Esophagus (tissue), 2 donors: ENCODE results near the gene GPR31. TPM values are rescaled to one million over a fixed set of nuclear protein-coding genes. Genes with fewer than 3 reads are reported as not detected.
A peak's percentile ranks its signal among the peaks of the same experiment; 100 is the strongest.

Experiments
- H3K27ac ChIP-seq, 2 donors: one replicate each; pipeline ENCODE4 v1.5.1; 2013; ENCODE audit warnings: low read depth in 2 of 2, mild to moderate bottlenecking in 2 of 2, inconsistent platforms in 1 of 2, low read length in 1 of 2, moderate library complexity in 1 of 2
- H3K27me3 ChIP-seq, 2 donors: one replicate each; pipeline ENCODE4 v1.6.1; 2013; ENCODE audit warnings: low read length in 2 of 2, control low read depth in 1 of 2, mild to moderate bottlenecking in 1 of 2; ENCODE audit not compliant: insufficient read depth in 2 of 2, control insufficient read depth in 1 of 2
- H3K36me3 ChIP-seq, 2 donors: one replicate each; pipeline ENCODE4 v1.6.1; 2013; ENCODE audit warnings: low read length in 1 of 2; ENCODE audit not compliant: control insufficient read depth in 2 of 2, insufficient read depth in 2 of 2
- H3K4me1 ChIP-seq, 2 donors: one replicate each; pipeline ENCODE4 v1.6.1; 2013; ENCODE audit warnings: low read length in 1 of 2; ENCODE audit not compliant: control insufficient read depth in 2 of 2, insufficient read depth in 2 of 2
- H3K4me3 ChIP-seq, 2 donors: one replicate each; pipeline ENCODE4 v1.5.1; 2013; ENCODE audit warnings: low read length in 2 of 2, mild to moderate bottlenecking in 2 of 2, low read depth in 1 of 2, moderate library complexity in 1 of 2
- H3K9me3 ChIP-seq, 2 donors: one replicate each; pipeline ENCODE4 v1.6.1; 2013; ENCODE audit warnings: mild to moderate bottlenecking in 2 of 2, low read depth in 1 of 2, low read length in 1 of 2, moderate library complexity in 1 of 2; ENCODE audit not compliant: control insufficient read depth in 2 of 2, insufficient read depth in 1 of 2
- WGBS, 2 donors: extraction: QIAGEN DNeasy Blood & Tissue Kit; methylation state at CpG; one replicate each; pipeline ENCODE4 v1.1.7; 2013; 5-methylcytosine and 5-hydroxymethylcytosine counted together
- polyA plus RNA-seq, 2 donors: library from polyadenylated mRNA; stranded (reverse); fragments of 200-250 nt; gene quantifications; one replicate each; pipeline ENCODE4 v1.2.3, GENCODE V29; 2013
- donor health status: healthy with polysubstance abuse.
- donor health status: Bipolar disorder and iron deficiency.

GPR31 gene
- polyA plus RNA-seq, 2 donors, result not detected

- WGBS, 2 donors, result 41 to 44% methylated on average over 25 of the region's 25 CpGs
Measured at GRCh38 chr6:167116109-167116837, 41.5 kb downstream of the GPR31 start.

GRCh38 chr6:167115054-167115453 is 42.7 kb downstream of the GPR31 start:
- peaks cover 0 to 3% of the 10 kb centered on the region in 2 donors for H3K9me3 ChIP-seq
- peaks cover 3 to 6% of the 10 kb centered on the region in 2 donors for H3K4me1 ChIP-seq
- 81 to 87% methylated on average over 10 of the region's 10 CpGs for WGBS, 2 donors
- no peak overlapping the region for H3K4me3 ChIP-seq
- no peaks in the 10 kb centered on the region for H3K36me3 ChIP-seq
- H3K27me3 ChIP-seq, result no peaks in the 10 kb centered on the region
- no peak overlapping the region for H3K27ac ChIP-seq

More at GRCh38 chr6:167116109-167116837, 41.5 kb downstream of the GPR31 start:
- Histone ChIP-seq H3K27me3 (no peaks in the 10 kb centered on the region), H3K36me3 (no peaks in the 10 kb centered on the region), H3K27ac (no peak overlapping the region), H3K4me1 (peaks cover 3 to 6% of the 10 kb centered on the region in 2 donors), H3K9me3 (peaks cover 0 to 3% of the 10 kb centered on the region in 2 donors), H3K4me3 (peak overlapping the region in 1 of 2 donors; percentile 17)

DNA sequence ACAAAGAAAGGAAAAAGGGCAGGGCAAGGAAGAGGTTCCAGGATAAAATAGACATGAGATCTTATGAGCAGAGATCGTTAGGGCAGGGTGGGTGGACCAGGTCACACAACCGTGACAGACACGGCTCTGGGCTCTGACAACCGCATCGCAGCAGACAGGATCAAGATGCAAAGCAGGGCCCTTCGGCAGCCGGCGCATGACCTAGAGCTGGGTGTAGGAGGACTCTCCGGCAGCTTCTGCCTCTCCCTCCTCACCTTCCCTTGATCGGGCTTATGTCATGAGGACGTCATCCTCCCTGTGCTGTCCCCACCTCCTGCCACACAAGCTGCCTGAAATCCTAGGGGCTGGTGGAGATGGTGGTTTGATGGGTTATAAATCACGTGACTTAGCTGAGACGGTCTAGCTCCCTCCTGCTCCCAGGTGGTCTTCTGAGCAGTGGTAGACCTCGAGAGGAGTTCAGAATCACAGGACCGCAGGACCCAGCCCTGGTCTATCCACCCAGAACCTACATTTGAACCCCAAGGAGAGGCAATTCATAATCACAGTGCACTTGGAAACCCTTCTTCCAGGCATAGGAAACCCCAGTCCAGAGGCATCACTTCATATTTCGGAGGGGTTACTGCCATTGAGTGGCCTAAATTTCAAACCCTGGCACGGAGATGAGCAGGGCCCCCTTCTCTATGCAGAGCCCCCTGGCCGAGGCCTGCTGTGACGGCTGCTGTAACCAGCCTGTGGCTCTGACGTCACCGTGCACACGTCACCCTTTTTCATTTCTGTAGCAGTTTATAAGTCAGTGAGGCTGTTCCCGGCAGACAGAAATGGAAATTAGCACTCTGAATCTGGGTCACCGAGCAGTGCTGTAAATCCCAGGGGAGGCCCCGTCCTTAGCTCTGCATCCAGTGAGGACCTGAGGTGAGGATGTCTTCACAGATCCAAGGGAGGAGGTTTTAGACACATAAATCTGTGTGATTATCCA is 43.6 kb downstream of the GPR31 start:
- WGBS, 2 donors, result 79 to 81% methylated on average over 25 of the region's 25 CpGs
- no peak overlapping the region for H3K4me3 ChIP-seq
- H3K27ac ChIP-seq, result no peak overlapping the region
- peaks cover 0 to 3% of the 10 kb centered on the region in 2 donors for H3K9me3 ChIP-seq
- no peaks in the 10 kb centered on the region for H3K27me3 ChIP-seq
- no peaks in the 10 kb centered on the region for H3K36me3 ChIP-seq
- H3K4me1 ChIP-seq, result peaks cover 3 to 9% of the 10 kb centered on the region in 2 donors

- H3K27ac ChIP-seq, result no peak overlapping the region
- H3K9me3 ChIP-seq, result peaks cover 0 to 3% of the 10 kb centered on the region in 2 donors
- no peaks in the 10 kb centered on the region for H3K27me3 ChIP-seq
- WGBS, 2 donors, result 63 to 70% methylated on average over 8 of the region's 8 CpGs
- H3K36me3 ChIP-seq, result no peaks in the 10 kb centered on the region
- H3K4me3 ChIP-seq, result no peak overlapping the region
- peaks cover 2 to 9% of the 10 kb centered on the region in 2 donors for H3K4me1 ChIP-seq
Measured at GRCh38 chr6:167113047-167113754, 44.6 kb downstream of the GPR31 start.

DNA sequence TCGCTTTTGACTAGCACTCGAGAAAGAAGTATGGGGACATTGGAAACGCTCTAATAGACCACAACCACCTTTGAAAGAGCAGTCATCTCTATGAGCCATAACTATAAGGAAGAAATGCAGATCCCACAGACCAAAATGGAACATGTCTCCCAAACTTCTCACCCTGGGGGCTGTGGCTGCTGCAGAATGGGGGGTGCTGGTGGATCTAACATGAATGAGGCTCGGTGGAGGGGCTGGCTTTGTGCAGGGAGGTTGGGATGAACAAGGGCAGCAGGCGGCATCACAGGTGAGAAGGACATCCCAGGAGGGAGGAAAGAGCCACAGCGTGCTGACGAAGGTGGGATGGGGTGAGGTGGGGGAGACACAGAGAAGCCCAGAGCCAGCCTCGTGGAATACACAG is 45.4 kb downstream of the GPR31 start:
- Histone ChIP-seq H3K4me1 (peaks cover 2 to 9% of the 10 kb centered on the region in 2 donors), H3K9me3 (peaks cover 0 to 3% of the 10 kb centered on the region in 2 donors), H3K36me3 (no peaks in the 10 kb centered on the region), H3K27me3 (no peaks in the 10 kb centered on the region), H3K4me3 (no peak overlapping the region), H3K27ac (no peak overlapping the region)
- WGBS, 2 donors, result 80 to 82% methylated on average over 8 of the region's 8 CpGs

GRCh38 chr6:167111597-167111996 is 46.2 kb downstream of the GPR31 start:
- 64 to 66% methylated on average over 3 of the region's 3 CpGs for WGBS, 2 donors
- Histone ChIP-seq H3K9me3 (no peaks in the 10 kb centered on the region), H3K36me3 (no peaks in the 10 kb centered on the region), H3K27me3 (no peaks in the 10 kb centered on the region), H3K27ac (no peak overlapping the region), H3K4me3 (no peak overlapping the region), H3K4me1 (peaks cover 1 to 8% of the 10 kb centered on the region in 2 donors)

DNA sequence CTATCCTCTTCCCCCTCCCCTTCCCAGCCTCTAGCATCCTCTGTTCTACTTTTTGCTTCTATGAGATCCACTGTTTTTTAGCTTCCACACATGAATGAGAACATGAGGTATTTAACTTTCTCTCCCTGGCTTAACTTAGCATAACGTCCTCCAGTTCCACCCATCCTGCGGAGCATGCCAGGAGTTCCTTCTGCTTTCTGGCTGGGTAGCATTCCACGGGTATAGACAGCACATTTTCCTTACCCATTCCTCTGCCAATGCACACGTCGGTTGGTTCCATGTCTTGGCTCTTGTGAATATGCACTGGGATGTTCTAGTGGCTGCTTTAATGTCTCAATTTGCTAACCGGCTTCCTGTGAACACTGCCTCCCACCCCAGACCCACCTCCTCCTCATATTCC is 48.1 kb downstream of the GPR31 start:
- no peaks in the 10 kb centered on the region for H3K27me3 ChIP-seq
- H3K4me3 ChIP-seq, result no peak overlapping the region
- 39 to 57% methylated on average over 6 of the region's 6 CpGs for WGBS, 2 donors
- no peaks in the 10 kb centered on the region for H3K36me3 ChIP-seq
- H3K27ac ChIP-seq, result no peak overlapping the region
- no peaks in the 10 kb centered on the region for H3K9me3 ChIP-seq
- H3K4me1 ChIP-seq, result peaks cover 0 to 2% of the 10 kb centered on the region in 2 donors

GRCh38 chr6:167108278-167108677 is 49.5 kb downstream of the GPR31 start:
- no peak overlapping the region for H3K4me3 ChIP-seq
- H3K9me3 ChIP-seq, result no peaks in the 10 kb centered on the region
- H3K27me3 ChIP-seq, result no peaks in the 10 kb centered on the region
- H3K27ac ChIP-seq, result no peak overlapping the region
- peaks cover 0 to 2% of the 10 kb centered on the region in 2 donors for H3K4me1 ChIP-seq
- H3K36me3 ChIP-seq, result no peaks in the 10 kb centered on the region
- WGBS, 2 donors, result 82 to 83% methylated on average over 5 of the region's 5 CpGs

DNA sequence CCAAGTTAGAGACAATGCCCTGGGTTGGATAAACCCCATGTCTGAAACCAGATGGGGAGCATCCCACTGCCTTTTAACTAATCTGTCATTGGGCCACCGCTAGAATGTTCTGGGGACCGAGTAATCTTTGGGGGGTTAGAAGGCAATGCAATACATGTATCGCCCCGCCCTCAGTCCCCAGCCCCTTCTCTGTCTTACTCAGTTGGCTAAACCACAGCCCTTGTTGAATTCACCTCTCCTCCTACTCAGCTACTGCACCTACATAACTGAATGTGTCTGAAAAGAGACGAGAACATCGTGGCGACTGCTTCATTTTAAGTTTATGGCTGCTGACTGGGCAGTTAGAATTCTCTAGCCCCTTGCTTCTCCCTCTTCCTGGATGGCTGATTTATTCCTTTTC is 50.0 kb downstream of the GPR31 start:
- Histone ChIP-seq H3K4me3 (no peak overlapping the region), H3K4me1 (peaks cover 0 to 2% of the 10 kb centered on the region in 2 donors), H3K9me3 (no peaks in the 10 kb centered on the region), H3K27ac (no peak overlapping the region), H3K27me3 (no peaks in the 10 kb centered on the region), H3K36me3 (no peaks in the 10 kb centered on the region)
- WGBS, 2 donors, result 74 to 85% methylated on average over 7 of the region's 7 CpGs
